Measurements from ENCODE around the gene CAMK1. TPM values are rescaled to one million over a fixed set of nuclear protein-coding genes. Genes with fewer than 3 reads are reported as not detected.

Gene CAMK1
- total and polyA plus RNA-seq, 7 donors: 3.9 to 7.2 (median 5.5) TPM

DNA sequence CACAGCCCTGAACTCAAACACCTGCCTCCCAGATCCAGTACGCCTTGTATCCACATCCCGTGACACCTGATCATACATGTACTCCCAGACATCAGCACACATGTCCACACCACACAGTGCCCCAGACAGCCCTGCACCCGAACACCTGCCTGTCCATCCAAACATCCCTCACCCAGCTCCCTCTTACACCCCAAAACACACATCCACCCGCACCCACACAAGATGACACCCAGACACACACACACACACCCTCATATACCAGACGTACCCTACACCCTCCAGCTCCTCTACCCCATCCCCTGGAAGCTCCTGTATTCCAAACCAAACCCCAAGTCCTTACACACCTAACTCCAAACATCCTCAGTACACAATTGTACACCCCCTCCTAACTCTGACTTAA, 735 bp downstream of the CAMK1 start:
- no peak overlapping the region for H3K27ac ChIP-seq
- TF ChIP-seq, protein P1, sequence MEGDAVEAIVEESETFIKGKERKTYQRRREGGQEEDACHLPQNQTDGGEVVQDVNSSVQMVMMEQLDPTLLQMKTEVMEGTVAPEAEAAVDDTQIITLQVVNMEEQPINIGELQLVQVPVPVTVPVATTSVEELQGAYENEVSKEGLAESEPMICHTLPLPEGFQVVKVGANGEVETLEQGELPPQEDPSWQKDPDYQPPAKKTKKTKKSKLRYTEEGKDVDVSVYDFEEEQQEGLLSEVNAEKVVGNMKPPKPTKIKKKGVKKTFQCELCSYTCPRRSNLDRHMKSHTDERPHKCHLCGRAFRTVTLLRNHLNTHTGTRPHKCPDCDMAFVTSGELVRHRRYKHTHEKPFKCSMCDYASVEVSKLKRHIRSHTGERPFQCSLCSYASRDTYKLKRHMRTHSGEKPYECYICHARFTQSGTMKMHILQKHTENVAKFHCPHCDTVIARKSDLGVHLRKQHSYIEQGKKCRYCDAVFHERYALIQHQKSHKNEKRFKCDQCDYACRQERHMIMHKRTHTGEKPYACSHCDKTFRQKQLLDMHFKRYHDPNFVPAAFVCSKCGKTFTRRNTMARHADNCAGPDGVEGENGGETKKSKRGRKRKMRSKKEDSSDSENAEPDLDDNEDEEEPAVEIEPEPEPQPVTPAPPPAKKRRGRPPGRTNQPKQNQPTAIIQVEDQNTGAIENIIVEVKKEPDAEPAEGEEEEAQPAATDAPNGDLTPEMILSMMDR (IDR thresholded peaks at IDR 0.05): no peak
- H3K36me3 ChIP-seq (ENCODE audit: insufficient read depth in 1 of 2, low read depth in 1 of 2): peaks cover 0 to 9% of the 10 kb centered on the region in 2 donors
- H3K4me1 ChIP-seq: no peaks in the 10 kb centered on the region
- H3K9me3 ChIP-seq: no peaks in the 10 kb centered on the region
- peak overlapping the region; percentile 71 for H3K4me3 ChIP-seq
- DNase-seq (no peak), ATAC-seq (peak in 1 of 4 donors; percentile 11)
- WGBS, 3 donors: 56 to 75% (median 67%) methylated on average over 5 of the region's 5 CpGs
- H3K27me3 ChIP-seq (ENCODE audit: insufficient read depth in 3 of 3, low read length in 2 of 3): peaks cover 0 to 5% (median 0%) of the 10 kb centered on the region in 3 donors
- intact Hi-C loops (cut with DNase I): no loop called here

DNA sequence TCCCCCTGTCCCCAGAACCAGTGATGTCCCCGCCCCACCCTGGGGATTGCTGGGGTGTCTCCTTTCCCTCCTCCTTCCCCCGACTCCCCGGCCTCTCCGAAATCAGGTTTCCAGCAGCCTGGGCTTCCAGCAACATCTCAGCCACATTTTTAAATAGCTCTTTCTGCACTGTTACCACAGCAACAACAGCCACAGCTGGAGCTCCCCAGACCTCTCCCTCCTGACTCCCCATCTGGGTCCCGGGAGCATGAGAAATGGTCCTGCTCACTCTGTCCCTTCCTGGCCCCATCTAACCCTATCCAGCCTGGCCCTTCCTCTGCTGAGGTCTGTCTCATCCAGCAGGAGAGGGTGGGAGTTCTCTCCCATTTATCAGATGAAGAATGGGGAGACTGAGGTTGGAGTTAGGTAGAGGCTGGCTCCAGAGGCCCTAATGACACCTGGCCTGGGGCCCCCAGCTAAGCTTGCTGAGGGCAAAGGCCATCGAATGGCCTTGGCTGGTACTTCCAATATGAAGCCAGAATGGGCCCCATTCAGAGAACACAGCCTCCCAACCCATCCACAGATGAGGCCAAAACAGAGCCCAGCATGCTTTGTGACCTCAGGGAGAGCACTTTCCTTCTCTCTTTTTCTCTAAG, 1.5 kb downstream of the CAMK1 start:
- TF ChIP-seq, protein P1 (IDR thresholded peaks at IDR 0.05): no peak
- no peak overlapping the region for H3K27ac ChIP-seq
- no peaks in the 10 kb centered on the region for H3K9me3 ChIP-seq
- DNase-seq (no peak), ATAC-seq (no peak)
- no peaks in the 10 kb centered on the region for H3K4me1 ChIP-seq
- intact Hi-C loops (cut with DNase I): no loop called here
- H3K4me3 ChIP-seq: peak overlapping the region; percentile 71
- peaks cover 0 to 11% of the 10 kb centered on the region in 2 donors for H3K36me3 ChIP-seq (ENCODE audit: insufficient read depth in 1 of 2, low read depth in 1 of 2)
- 48 to 66% (median 54%) methylated on average over 6 of the region's 6 CpGs for WGBS, 3 donors
- peaks cover 0 to 5% (median 0%) of the 10 kb centered on the region in 3 donors for H3K27me3 ChIP-seq (ENCODE audit: insufficient read depth in 3 of 3, low read length in 2 of 3)

DNA sequence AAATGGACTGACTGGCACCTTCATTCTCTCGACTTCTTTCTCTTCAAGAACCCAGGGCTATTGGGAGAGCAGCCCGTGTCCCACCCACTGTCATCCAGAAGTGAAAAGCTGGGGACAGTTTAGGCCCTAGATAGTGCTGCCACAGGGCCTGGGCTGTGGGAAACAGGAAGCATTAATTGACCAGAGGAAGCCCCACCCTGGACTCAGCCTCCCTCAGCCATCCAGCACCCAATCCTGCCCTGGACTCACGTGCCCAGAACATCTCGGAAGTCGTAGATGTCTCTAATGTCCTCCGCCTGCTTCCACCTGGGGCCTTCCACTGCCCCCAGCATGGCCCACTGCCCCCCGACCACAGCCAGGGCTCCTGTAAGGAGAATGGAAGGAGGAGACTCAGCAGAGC, 2.3 kb downstream of the CAMK1 start:
- ATAC-seq (no peak), DNase-seq (no peak)
- Histone ChIP-seq H3K36me3 (ENCODE audit: insufficient read depth in 1 of 2, low read depth in 1 of 2) (peaks cover 0 to 11% of the 10 kb centered on the region in 2 donors), H3K4me3 (no peak overlapping the region), H3K9me3 (no peaks in the 10 kb centered on the region), H3K27ac (no peak overlapping the region), H3K4me1 (no peaks in the 10 kb centered on the region), H3K27me3 (ENCODE audit: insufficient read depth in 3 of 3, low read length in 2 of 3) (peaks cover 0 to 5% (median 0%) of the 10 kb centered on the region in 3 donors)
- 59 to 66% (median 63%) methylated on average over 7 of the region's 7 CpGs for WGBS, 3 donors
- intact Hi-C loops (cut with DNase I): no loop called here
- TF ChIP-seq, protein P1 (IDR thresholded peaks at IDR 0.05): no peak

DNA sequence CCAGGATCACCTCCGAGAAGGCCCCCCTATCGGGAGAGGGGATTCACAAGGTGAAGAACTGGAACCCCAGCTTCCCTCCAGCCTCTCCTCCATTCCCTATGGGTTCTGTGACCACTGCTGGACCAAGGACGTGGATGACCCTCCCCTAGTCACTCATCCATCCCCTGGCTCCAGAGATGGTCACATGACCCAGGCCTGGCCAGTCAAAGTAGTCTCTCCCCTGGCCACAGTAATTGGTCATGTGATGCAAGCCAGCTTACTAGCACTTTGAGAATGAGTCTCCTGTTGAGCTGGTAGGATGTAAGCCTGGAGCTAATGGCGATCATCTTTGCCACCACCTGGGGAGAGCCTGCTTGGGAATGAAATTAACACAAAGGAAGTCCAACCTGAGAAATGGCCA, 3.9 kb downstream of the CAMK1 start:
- peaks cover 0 to 16% of the 10 kb centered on the region in 2 donors for H3K36me3 ChIP-seq (ENCODE audit: insufficient read depth in 1 of 2, low read depth in 1 of 2)
- ATAC-seq (no peak), DNase-seq (no peak)
- H3K4me3 ChIP-seq: no peak overlapping the region
- no peak overlapping the region for H3K27ac ChIP-seq
- H3K4me1 ChIP-seq: no peaks in the 10 kb centered on the region
- TF ChIP-seq, protein P1 (IDR thresholded peaks at IDR 0.05): no peak
- intact Hi-C loops (cut with DNase I): no loop called here
- H3K9me3 ChIP-seq: no peaks in the 10 kb centered on the region
- 88 to 94% (median 90%) methylated on average over 4 of the region's 4 CpGs for WGBS, 3 donors
- peaks cover 0 to 5% (median 0%) of the 10 kb centered on the region in 3 donors for H3K27me3 ChIP-seq (ENCODE audit: insufficient read depth in 3 of 3, low read length in 2 of 3)

DNA sequence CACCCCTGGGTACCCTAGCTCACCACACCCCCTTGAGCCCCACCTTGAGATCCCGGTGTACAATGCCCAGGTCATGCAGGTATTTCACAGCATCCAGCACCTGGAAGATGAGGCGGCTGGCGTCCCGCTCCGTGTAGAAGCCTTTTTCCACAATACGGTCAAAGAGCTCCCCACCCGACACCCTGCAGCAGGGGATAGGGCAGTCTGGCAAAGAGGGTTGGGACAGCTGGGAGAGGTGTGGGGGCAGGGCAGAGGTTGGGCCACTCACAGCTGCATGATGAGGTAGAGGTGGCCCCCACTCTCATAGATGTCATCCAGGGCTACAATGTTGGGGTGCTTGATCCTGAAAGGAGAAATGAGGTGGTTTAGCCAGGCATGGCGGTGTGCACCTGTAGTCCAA, 6.9 kb downstream of the CAMK1 start:
- H3K36me3 ChIP-seq (ENCODE audit: insufficient read depth in 1 of 2, low read depth in 1 of 2): peaks cover 0 to 35% of the 10 kb centered on the region in 2 donors
- no peak overlapping the region for H3K4me3 ChIP-seq
- H3K27ac ChIP-seq: no peak overlapping the region
- no peaks in the 10 kb centered on the region for H3K4me1 ChIP-seq
- intact Hi-C loops (cut with DNase I): no loop called here
- ATAC-seq (peak in 1 of 4 donors; percentile 21), DNase-seq (no peak)
- no peaks in the 10 kb centered on the region for H3K27me3 ChIP-seq (ENCODE audit: insufficient read depth in 3 of 3, low read length in 2 of 3)
- 85 to 91% (median 87%) methylated on average over 8 of the region's 8 CpGs for WGBS, 3 donors
- TF ChIP-seq, protein P1 (IDR thresholded peaks at IDR 0.05): no peak
- no peaks in the 10 kb centered on the region for H3K9me3 ChIP-seq

All from psoas muscle (tissue), 8 donors.